Trophoblast cell (in vitro differentiated cells and primary cell): ENCODE data around the gene OPN1MW.
"Not testable (repeated sequence)": the region's sequence is repeated elsewhere in the genome, so short reads cannot be mapped to it uniquely, and the experiment has no call there.

Experiments used
- DNase-seq, 2 donors: peaks; one replicate each; pipeline ENCODE4 v3.0.0-alpha.2; 2016
- H2AFZ ChIP-seq: 2 replicates; pipeline ENCODE4 v1.6.1; 2013; ENCODE audit warnings: low read length, moderate library complexity, mild to moderate bottlenecking; ENCODE audit not compliant: insufficient read depth, poor library complexity
- H2AK5ac ChIP-seq: 2 replicates; pipeline ENCODE4 v1.6.1; 2013; ENCODE audit warnings: mild to moderate bottlenecking, low read length
- H2BK120ac ChIP-seq: 2 replicates; pipeline ENCODE4 v1.6.1; 2013; ENCODE audit warnings: low read length, mild to moderate bottlenecking, moderate library complexity; ENCODE audit not compliant: insufficient read depth, poor library complexity
- H2BK12ac ChIP-seq: 2 replicates; pipeline ENCODE4 v1.6.1; 2013; ENCODE audit warnings: mild to moderate bottlenecking, low read length, moderate library complexity
- H2BK5ac ChIP-seq: 2 replicates; pipeline ENCODE4 v1.6.1; 2013; ENCODE audit warnings: low read length, low read depth, moderate library complexity, mild to moderate bottlenecking; ENCODE audit not compliant: poor library complexity
- H3K14ac ChIP-seq: 2 replicates; pipeline ENCODE4 v1.6.1; 2013; ENCODE audit warnings: mild to moderate bottlenecking, low read length
- H3K18ac ChIP-seq: 2 replicates; pipeline ENCODE4 v1.6.1; 2013; ENCODE audit warnings: mild to moderate bottlenecking, low read length
- H3K23ac ChIP-seq: 2 replicates; pipeline ENCODE4 v1.6.1; 2013; ENCODE audit warnings: low read length
- H3K27ac ChIP-seq: 2 replicates; pipeline ENCODE4 v1.5.1; 2013; ENCODE audit warnings: low read depth, mild to moderate bottlenecking, inconsistent platforms, low read length, moderate library complexity
- H3K27me3 ChIP-seq: 2 replicates; pipeline ENCODE4 v1.6.1; 2013; ENCODE audit warnings: inconsistent platforms, mild to moderate bottlenecking, low read length, moderate library complexity; ENCODE audit not compliant: insufficient read depth
- H3K36me3 ChIP-seq, 2 experiments: 1 replicate in 1 of 2; 2 replicates in 1 of 2; pipeline ENCODE4 v1.6.1; 2013; ENCODE audit warnings: low read length in 2 of 2, mild to moderate bottlenecking in 2 of 2, moderate library complexity in 1 of 2; ENCODE audit not compliant: insufficient read depth in 2 of 2, control insufficient read depth in 1 of 2
- H3K4ac ChIP-seq: 2 replicates; pipeline ENCODE4 v1.6.1; 2013; ENCODE audit warnings: low read depth, mild to moderate bottlenecking, low read length, moderate library complexity
- H3K4me1 ChIP-seq, 2 experiments: 1 replicate in 1 of 2; 2 replicates in 1 of 2; pipeline ENCODE4 v1.6.1; 2013; ENCODE audit warnings: low read length in 2 of 2, mild to moderate bottlenecking in 2 of 2, moderate library complexity in 1 of 2; ENCODE audit not compliant: insufficient read depth in 2 of 2, control insufficient read depth in 1 of 2
- H3K4me2 ChIP-seq: 2 replicates; pipeline ENCODE4 v1.6.1; 2013; ENCODE audit warnings: inconsistent platforms, mild to moderate bottlenecking, low read length, moderate library complexity
- H3K4me3 ChIP-seq: 2 replicates; pipeline ENCODE4 v1.5.1; 2013; ENCODE audit warnings: mild to moderate bottlenecking, low read depth, low read length, inconsistent platforms
- H3K79me1 ChIP-seq: one replicate; pipeline ENCODE4 v1.6.1; 2013; ENCODE audit warnings: low read length
- H3K79me2 ChIP-seq: 2 replicates; pipeline ENCODE4 v1.6.1; 2013; ENCODE audit warnings: low read length, mild to moderate bottlenecking; ENCODE audit not compliant: control insufficient read depth, insufficient read depth, poor library complexity
- H3K9ac ChIP-seq: 2 replicates; pipeline ENCODE4 v1.6.1; 2013; ENCODE audit warnings: mild to moderate bottlenecking, low read length
- H3K9me3 ChIP-seq: 2 replicates; pipeline ENCODE4 v1.6.1; 2013; ENCODE audit warnings: low read depth, mild to moderate bottlenecking, control low read depth, inconsistent platforms, low read length; ENCODE audit not compliant: insufficient read depth
- H4K12ac ChIP-seq: 2 replicates; pipeline ENCODE4 v1.6.1; 2013; ENCODE audit warnings: low read depth, mild to moderate bottlenecking, low read length, moderate library complexity
- H4K8ac ChIP-seq: 2 replicates; pipeline ENCODE4 v1.6.1; 2013; ENCODE audit warnings: low read depth, mild to moderate bottlenecking, low read length, moderate library complexity
- H4K91ac ChIP-seq: one replicate; pipeline ENCODE4 v1.6.1; 2013; ENCODE audit warnings: low read depth, mild to moderate bottlenecking, low read length, moderate library complexity
- WGBS: extraction: QIAGEN DNeasy Blood & Tissue Kit; methylation state at CpG from one replicate; pipeline ENCODE4 v1.1.7; 2013; ENCODE audit warnings: missing lambda C conversion rate; ENCODE audit not compliant: insufficient read length, insufficient coverage; ENCODE audit errors: extremely low coverage; 5-methylcytosine and 5-hydroxymethylcytosine counted together

The OPN1MW gene

GRCh38 chrX:154196466-154196865 lies 14.1 kb downstream of the OPN1MW start:
- not testable (repeated sequence) for H3K27me3 ChIP-seq, H3K27ac ChIP-seq, H3K4me1 ChIP-seq, H3K4me3 ChIP-seq, H2AFZ ChIP-seq, H2BK5ac ChIP-seq, H3K9me3 ChIP-seq, H3K23ac ChIP-seq, H3K36me3 ChIP-seq, DNase-seq, H2BK12ac ChIP-seq, H4K91ac ChIP-seq, H2AK5ac ChIP-seq, H3K79me1 ChIP-seq, H3K9ac ChIP-seq, H3K4ac ChIP-seq, H4K12ac ChIP-seq, H2BK120ac ChIP-seq, H3K4me2 ChIP-seq, H4K8ac ChIP-seq, H3K79me2 ChIP-seq, H3K18ac ChIP-seq, H3K14ac ChIP-seq
- WGBS: no CpG with 5 or more reads among the region's 15 CpGs

DNA sequence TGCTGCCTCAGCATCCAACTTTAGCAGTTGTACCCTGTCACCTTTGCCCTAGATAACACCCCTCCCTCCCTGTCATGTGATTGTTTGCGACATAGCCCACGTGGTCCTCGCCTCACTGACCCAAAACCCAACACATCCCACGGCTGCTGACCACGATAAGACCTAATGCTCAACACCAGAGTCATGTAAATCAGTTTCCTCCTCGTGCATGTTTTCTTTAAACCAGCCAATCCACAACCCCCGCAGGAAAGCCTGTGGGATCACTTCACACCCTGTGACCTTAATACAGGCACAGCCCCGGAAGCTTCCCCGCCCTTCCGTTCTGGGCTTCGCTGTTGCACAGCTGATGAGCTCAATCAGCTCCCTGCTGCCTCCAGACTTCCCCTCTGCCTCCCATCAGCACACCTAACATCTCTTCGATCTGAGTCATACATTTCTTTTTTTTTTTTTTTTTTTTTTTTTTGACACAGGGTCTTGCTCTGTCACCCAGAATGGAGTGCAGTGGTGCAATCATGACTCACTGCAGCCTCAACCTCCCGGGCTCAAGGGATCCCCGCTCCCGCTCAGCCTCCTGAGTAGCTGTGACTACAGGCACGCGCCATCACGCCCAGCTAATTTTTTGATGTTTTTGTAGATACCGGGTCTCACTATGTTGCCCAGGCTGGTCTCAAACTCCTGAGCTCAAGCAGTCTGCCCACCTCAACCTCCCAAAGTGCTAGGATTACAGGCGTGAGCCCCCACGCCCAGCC lies 27.4 kb downstream of the OPN1MW start:
- not testable (repeated sequence) for H3K9me3 ChIP-seq, H3K14ac ChIP-seq, H3K4me2 ChIP-seq, H2BK120ac ChIP-seq, H2BK5ac ChIP-seq, H4K8ac ChIP-seq, H2BK12ac ChIP-seq, H2AFZ ChIP-seq, H3K27me3 ChIP-seq, H3K4me1 ChIP-seq, H3K4ac ChIP-seq, H2AK5ac ChIP-seq, H3K36me3 ChIP-seq, H3K23ac ChIP-seq, H3K18ac ChIP-seq, H3K79me2 ChIP-seq, H4K91ac ChIP-seq, H3K27ac ChIP-seq, DNase-seq, H3K4me3 ChIP-seq, H3K79me1 ChIP-seq, H3K9ac ChIP-seq, H4K12ac ChIP-seq
- no CpG with 5 or more reads among the region's 21 CpGs for WGBS

- WGBS: no CpG with 5 or more reads among the region's 9 CpGs
Observed at GRCh38 chrX:154211057-154211456, 28.7 kb downstream of the OPN1MW start.

DNA sequence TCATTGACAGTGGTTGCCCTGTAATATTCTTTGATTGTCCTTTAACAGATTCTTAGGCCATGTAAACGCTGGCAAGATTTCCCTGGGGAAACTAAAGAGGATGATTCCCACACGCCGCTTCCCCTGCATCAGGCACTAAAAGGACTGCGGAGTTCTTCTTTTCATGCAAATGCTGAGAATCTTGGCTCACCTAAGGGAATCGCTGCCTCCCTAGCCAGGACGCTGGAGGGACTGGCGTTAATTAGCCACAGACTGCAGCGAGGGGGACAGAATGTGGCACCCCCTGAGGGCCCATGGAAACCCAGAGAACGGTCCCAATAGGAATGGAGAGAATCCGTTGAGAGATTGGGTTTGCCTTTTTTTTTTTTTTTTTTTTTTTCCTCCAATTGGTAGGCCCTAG lies 29.1 kb downstream of the OPN1MW start:
- not testable (repeated sequence) for H2BK120ac ChIP-seq, H2AK5ac ChIP-seq, H3K79me2 ChIP-seq, H3K79me1 ChIP-seq, H3K9me3 ChIP-seq, H3K14ac ChIP-seq, DNase-seq, H3K18ac ChIP-seq, H2AFZ ChIP-seq, H3K27ac ChIP-seq, H4K8ac ChIP-seq, H3K23ac ChIP-seq, H3K27me3 ChIP-seq, H3K36me3 ChIP-seq, H3K4me1 ChIP-seq, H4K91ac ChIP-seq, H3K4me2 ChIP-seq, H4K12ac ChIP-seq, H2BK12ac ChIP-seq, H3K9ac ChIP-seq, H2BK5ac ChIP-seq, H3K4ac ChIP-seq, H3K4me3 ChIP-seq
- no CpG with 5 or more reads among the region's 10 CpGs for WGBS

More at GRCh38 chrX:154211057-154211456, 28.7 kb downstream of the OPN1MW start:
- DNase-seq, H2AK5ac ChIP-seq, H4K91ac ChIP-seq, H3K4me3 ChIP-seq, H3K4me1 ChIP-seq, H3K27ac ChIP-seq, H3K9ac ChIP-seq, H2BK12ac ChIP-seq, H3K27me3 ChIP-seq, H3K9me3 ChIP-seq, H3K79me1 ChIP-seq, H2AFZ ChIP-seq, H3K23ac ChIP-seq, H4K8ac ChIP-seq, H3K14ac ChIP-seq, H2BK120ac ChIP-seq, H3K36me3 ChIP-seq, H3K4me2 ChIP-seq, H2BK5ac ChIP-seq, H4K12ac ChIP-seq, H3K79me2 ChIP-seq, H3K4ac ChIP-seq, H3K18ac ChIP-seq: not testable (repeated sequence)
